HepG2 (cell line): ENCODE measurements around the gene SACS. TPM values are rescaled to one million over a fixed set of nuclear protein-coding genes. Genes with fewer than 3 reads are reported as not detected.

Experiments
- ATAC-seq: fragments of 200-7000 bp; cut with Tn5 transposase; 3 replicates; pipeline ENCODE4 v1.9.1; 2020; ENCODE audit warnings: mild to moderate bottlenecking, moderate library complexity
- BruUV-seq: library from RNA; stranded (reverse); fragments of 400-500 nt; replicated peaks from 2 replicates; lab custom pipeline; 2021; lab: Mats Ljungman, UMichigan
- CTCF ChIA-PET: fragments of 300-600 bp; formaldehyde crosslinking; extraction: SDS; loops from one replicate; lab custom pipeline; 2021; ENCODE audit warnings: low total read pairs, inconsistent platforms, low intra/inter-chr PET ratio; lab: Yijun Ruan, JAX
- POLR2A ChIA-PET: fragments of 350-600 bp; sonication (Branson Sonifier 250); formaldehyde crosslinking; loops from one replicate; lab custom pipeline; 2020; ENCODE audit warnings: antibody characterized with exemption, inconsistent platforms; lab: Yijun Ruan, JAX
- DNase-seq: peaks from one replicate; pipeline ENCODE4 v3.0.0-alpha.2; 2015; ENCODE audit warnings: low spot score
- FAIRE-seq: peaks from 3 replicates; lab custom pipeline; 2011; peaks lifted over from hg19 to GRCh38; lab: Jason Lieb, UNC
- H2AFZ ChIP-seq: one replicate; pipeline ENCODE4 v1.6.1; 2011; ENCODE audit warnings: low read length, inconsistent platforms
- H3K27ac ChIP-seq: fragments of 300-600 bp; 3 replicates; pipeline ENCODE4 v1.8.0; 2011; ENCODE audit warnings: mixed run types, mild to moderate bottlenecking, mixed read lengths, low read length, inconsistent platforms; ENCODE audit not compliant: insufficient read depth; ENCODE audit errors: extremely low read length
- H3K27me3 ChIP-seq, 2 experiments: fragments of 200-600 bp in 1 of 2; 2 replicates in 1 of 2; 3 replicates in 1 of 2; pipeline versions ENCODE4 v1.6.0 to v1.8.0; 2011; ENCODE audit warnings: low read length in 2 of 2, mild to moderate bottlenecking in 2 of 2, moderate library complexity in 2 of 2, inconsistent platforms in 1 of 2; ENCODE audit not compliant: insufficient read depth in 2 of 2, control insufficient read depth in 1 of 2
- H3K36me3 ChIP-seq, 2 experiments: fragments of 200-600 bp in 1 of 2; replicated peaks in 1 of 2; 2 replicates in 1 of 2; 3 replicates in 1 of 2; pipeline versions ENCODE4 v1.5.1 to v1.8.0; 2011; ENCODE audit warnings: low read length in 2 of 2, inconsistent platforms in 1 of 2; ENCODE audit not compliant: insufficient read depth in 2 of 2, control insufficient read depth in 1 of 2
- H3K4me1 ChIP-seq: 2 replicates; pipeline ENCODE4 v1.5.1; 2012; ENCODE audit warnings: low read length, inconsistent platforms; ENCODE audit not compliant: insufficient read depth
- H3K4me2 ChIP-seq: 2 replicates; pipeline ENCODE4 v1.6.0; 2011; ENCODE audit warnings: low read depth, low read length, inconsistent platforms
- H3K4me3 ChIP-seq, 3 experiments: fragments of 200-600 bp in 1 of 3; sonication (generic), shearing (Covaris generic) in 1 of 3; replicated peaks in 1 of 3; 2 replicates each; pipeline ENCODE4 v1.5.1; 2011 to 2016; ENCODE audit warnings: low read length in 3 of 3, inconsistent platforms in 2 of 3, low read depth in 2 of 3, mild to moderate bottlenecking in 2 of 3, control low read depth in 1 of 3, mixed read lengths in 1 of 3; ENCODE audit not compliant: insufficient read depth in 1 of 3
- H3K79me2 ChIP-seq: one replicate; pipeline ENCODE4 v1.6.1; 2011; ENCODE audit warnings: low read length, inconsistent platforms; ENCODE audit not compliant: insufficient read depth
- H3K9ac ChIP-seq: 2 replicates; pipeline ENCODE4 v1.6.0; 2011; ENCODE audit warnings: mild to moderate bottlenecking, low read depth, low read length, inconsistent platforms; ENCODE audit not compliant: insufficient read depth
- H3K9me3 ChIP-seq: 2 replicates; pipeline ENCODE4 v1.5.1; 2012; ENCODE audit warnings: mild to moderate bottlenecking, low read length
- H4K20me1 ChIP-seq: 2 replicates; pipeline ENCODE4 v1.6.0; 2011; ENCODE audit warnings: inconsistent platforms, mild to moderate bottlenecking, low read length, moderate library complexity; ENCODE audit not compliant: insufficient read depth
- ARID5B ChIP-seq: IDR thresholded peaks from 2 replicates; pipeline ENCODE4 v1.4.0; 2020; ENCODE audit warnings: mild to moderate bottlenecking, missing genetic modification reagents
- HMGXB4 ChIP-seq, 2 experiments: sonication (generic) in 1 of 2; formaldehyde crosslinking in 1 of 2; IDR thresholded peaks; 2 replicates each; pipeline versions ENCODE4 v1.4.0 to v1.6.1; 2018 to 2020; ENCODE audit warnings: missing genetic modification reagents in 2 of 2, borderline replicate concordance in 1 of 2, low read depth in 1 of 2, mild to moderate bottlenecking in 1 of 2, missing biosample characterization in 1 of 2
- LCORL ChIP-seq, 2 experiments: fragments of 450-650 bp in 1 of 2; sonication (generic) in 1 of 2; formaldehyde crosslinking in 1 of 2; IDR thresholded peaks; 2 replicates each; pipeline versions ENCODE4 v1.5.0 to v1.6.1; 2017 to 2020; ENCODE audit warnings: antibody characterized with exemption in 1 of 2, missing genetic modification reagents in 1 of 2
- SMARCC2 ChIP-seq: fragments of 450-650 bp; IDR thresholded peaks from 2 replicates; pipeline ENCODE4 v1.6.1; 2017; ENCODE audit warnings: antibody characterized with exemption, mild to moderate bottlenecking
- ZFP82 ChIP-seq: sonication (generic); formaldehyde crosslinking; IDR thresholded peaks from 2 replicates; pipeline ENCODE4 v1.5.1; 2020; ENCODE audit warnings: mild to moderate bottlenecking, missing genetic modification reagents, borderline replicate concordance
- ZNF362 ChIP-seq: sonication (generic); formaldehyde crosslinking; IDR thresholded peaks from 2 replicates; pipeline ENCODE4 v1.4.0; 2020; ENCODE audit warnings: missing genetic modification reagents, mild to moderate bottlenecking, borderline replicate concordance
- WGBS: methylation state at CpG from one replicate; pipeline ENCODE4 v1.1.6; 2017; ENCODE audit warnings: low lambda C conversion rate; 5-methylcytosine and 5-hydroxymethylcytosine counted together
- in situ Hi-C: cut with HindIII; loops from 2 replicates; pipeline ENCODE4 v1.10.0; 2017; ENCODE audit warnings: low pct_unique_long_range_greater_than_20kb; ENCODE audit not compliant: extremely low pct_ligation_motif_present
- intact Hi-C: fragments of 100-400 bp; cut with micrococcal nuclease; formaldehyde crosslinking; loops from one replicate; pipeline ENCODE4 v1.10.0; 2022; ENCODE audit not compliant: unreplicated experiment
- polyA plus RNA-seq, 8 experiments: library from polyadenylated mRNA; depleted of rRNA in 3 of 8; stranded (reverse) in 7 of 8; unstranded in 1 of 8; fragments of >200 nt; fragmentation: Illumina TruSeq in 4 of 8; extraction: Trizol in 4 of 8; gene quantifications; 2 replicates each; pipeline versions ENCODE4 v1.2.1 to v1.2.3, GENCODE V29; 2011 to 2016; ENCODE audit warnings: low read depth in 4 of 8, missing spikeins in 1 of 8, mixed read lengths in 1 of 8; ENCODE audit not compliant: insufficient read depth in 1 of 8
- total RNA-seq, 5 experiments: library from RNA; depleted of rRNA; stranded (reverse); fragments of >200 nt; fragmentation: Illumina TruSeq; extraction: Trizol; gene quantifications; 2 replicates each; pipeline ENCODE4 v1.2.3, GENCODE V29; 2016; ENCODE audit warnings: low read depth in 1 of 5
- TF ChIP-seq, protein P1 (sequence below): sonication (generic); formaldehyde crosslinking; IDR thresholded peaks from 2 replicates; pipeline ENCODE4 v1.4.0; 2020; ENCODE audit warnings: missing genetic modification reagents

Gene SACS
- total and polyA plus RNA-seq, 2 of the 13 experiments (the other 11 are each of a cell fraction or from before 2014, with no cell fraction given) = 4.0 to 15.7 TPM

GRCh38 chr13:23467932-23468278 lies 34.4 kb upstream of the SACS start:
- no peak for DNase-seq
- Histone ChIP-seq H3K4me3 (no peak overlapping the region), H2AFZ (no peak overlapping the region), H3K9ac (no peak overlapping the region), H3K4me1 (peaks cover 33% of the 10 kb centered on the region), H3K36me3 (no peaks in the 10 kb centered on the region), H3K79me2 (no peaks in the 10 kb centered on the region), H3K9me3 (no peaks in the 10 kb centered on the region), H3K27me3 (peaks cover 0 to 5% of the 10 kb centered on the region in 2 experiments; a peak in 1 of 5 replicates), H4K20me1 (no peaks in the 10 kb centered on the region), H3K4me2 (no peak overlapping the region), H3K27ac (no peak overlapping the region)
- ATAC-seq = no peak
- ChIA-PET CTCF (interaction anchor here (1.4 to 2.9 kb wide), 2 partner anchors 103 to 404 kb away, joined by 3 to 12 read pairs; partner anchors contain the start of gene TNFRSF19), POLR2A (no interaction called here)
- intact Hi-C loops = loop anchor here (1.0 to 10.0 kb wide), 6 partner anchors 103 to 419 kb away; partner anchors contain the start of genes MIPEP and TNFRSF19
- BruUV-seq = no TSS peak
- no peak for FAIRE-seq
- in situ Hi-C loops = loop anchor here (5.0 to 10.0 kb wide), 3 partner anchors 109 to 407 kb away; no protein-coding TSS in a partner anchor
- TF ChIP-seq, protein P1, sequence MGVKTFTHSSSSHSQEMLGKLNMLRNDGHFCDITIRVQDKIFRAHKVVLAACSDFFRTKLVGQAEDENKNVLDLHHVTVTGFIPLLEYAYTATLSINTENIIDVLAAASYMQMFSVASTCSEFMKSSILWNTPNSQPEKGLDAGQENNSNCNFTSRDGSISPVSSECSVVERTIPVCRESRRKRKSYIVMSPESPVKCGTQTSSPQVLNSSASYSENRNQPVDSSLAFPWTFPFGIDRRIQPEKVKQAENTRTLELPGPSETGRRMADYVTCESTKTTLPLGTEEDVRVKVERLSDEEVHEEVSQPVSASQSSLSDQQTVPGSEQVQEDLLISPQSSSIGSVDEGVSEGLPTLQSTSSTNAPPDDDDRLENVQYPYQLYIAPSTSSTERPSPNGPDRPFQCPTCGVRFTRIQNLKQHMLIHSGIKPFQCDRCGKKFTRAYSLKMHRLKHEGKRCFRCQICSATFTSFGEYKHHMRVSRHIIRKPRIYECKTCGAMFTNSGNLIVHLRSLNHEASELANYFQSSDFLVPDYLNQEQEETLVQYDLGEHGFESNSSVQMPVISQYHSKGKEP (CRISPR knock-in tag) = no peak
- no peak for TF ChIP-seq HMGXB4 (CRISPR knock-in tag; IDR thresholded peaks at IDR 0.05; ENCODE audit: borderline replicate concordance in 1 of 2, low read depth in 1 of 2)
- TF ChIP-seq ZNF362 = no peak
- TF ChIP-seq ARID5B (CRISPR knock-in tag) = no peak
- no peak for TF ChIP-seq LCORL (IDR thresholded peaks at IDR 0.05)
- TF ChIP-seq LCORL (CRISPR knock-in tag; IDR thresholded peaks at IDR 0.05) = no peak
- no peak for TF ChIP-seq SMARCC2
- no peak for TF ChIP-seq ZFP82 (CRISPR knock-in tag)
- 89% methylated on average over 3 of the region's 3 CpGs for WGBS
